ENCODE results near the gene PTBP1.
A peak's percentile ranks its signal among the peaks of the same experiment; 100 is the strongest.

The PTBP1 gene

DNA sequence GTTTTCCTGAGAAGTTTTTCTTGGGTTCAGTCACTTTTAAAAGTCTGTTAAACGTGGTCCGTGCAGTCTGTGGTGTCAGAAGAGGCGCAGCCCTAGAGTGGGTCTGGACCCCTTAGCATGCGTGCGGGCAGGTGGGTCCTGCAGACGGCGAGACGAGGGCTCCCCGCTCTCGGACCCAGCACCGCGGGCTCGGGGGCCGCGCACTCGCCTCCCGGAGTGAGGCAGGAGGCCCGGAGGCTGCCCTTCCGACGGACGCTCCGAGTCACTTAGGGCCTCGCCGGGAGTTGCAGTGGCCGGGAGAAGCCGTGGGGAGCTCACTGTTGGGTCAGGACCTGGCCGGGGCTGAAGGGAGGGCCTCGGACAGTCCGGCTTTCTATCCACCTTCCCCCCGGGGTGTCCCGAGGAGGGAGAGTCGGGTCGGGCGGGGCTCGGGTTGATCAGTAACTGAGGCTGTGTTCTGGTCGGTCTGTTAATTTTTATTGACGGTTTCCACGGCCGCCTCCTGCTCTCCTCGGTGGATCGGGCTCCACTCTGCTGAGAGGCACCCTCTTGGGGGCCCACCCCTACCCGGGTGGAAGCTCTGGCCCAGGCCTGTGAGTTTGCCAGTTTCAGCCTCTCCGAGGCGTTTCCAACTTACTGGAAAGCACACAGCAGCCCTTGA lies 1.3 kb downstream of the PTBP1 start:
- H3K36me3 ChIP-seq (ENCODE audit: insufficient read depth, low read length) = peaks cover 11% of the 10 kb centered on the region; the same call in 1 of the 2 replicates
- no peak overlapping the region for H2AFZ ChIP-seq (ENCODE audit: low read length, unreplicated experiment)
- peaks cover 58% of the 10 kb centered on the region for H3K79me2 ChIP-seq (ENCODE audit: control insufficient read depth, insufficient read depth, low read length, unreplicated experiment)
- no peaks in the 10 kb centered on the region for H3K27me3 ChIP-seq (ENCODE audit: insufficient read depth, low read length)
- H3K4me3 ChIP-seq (ENCODE audit: low read depth, low read length) = peak overlapping the region; percentile 95
- H3K4me1 ChIP-seq (ENCODE audit: control insufficient read depth, insufficient read depth, low read length, unreplicated experiment) = peaks cover 36% of the 10 kb centered on the region
- peak overlapping the region; percentile 95 for H3K27ac ChIP-seq (ENCODE audit: low read depth, low read length)

DNA sequence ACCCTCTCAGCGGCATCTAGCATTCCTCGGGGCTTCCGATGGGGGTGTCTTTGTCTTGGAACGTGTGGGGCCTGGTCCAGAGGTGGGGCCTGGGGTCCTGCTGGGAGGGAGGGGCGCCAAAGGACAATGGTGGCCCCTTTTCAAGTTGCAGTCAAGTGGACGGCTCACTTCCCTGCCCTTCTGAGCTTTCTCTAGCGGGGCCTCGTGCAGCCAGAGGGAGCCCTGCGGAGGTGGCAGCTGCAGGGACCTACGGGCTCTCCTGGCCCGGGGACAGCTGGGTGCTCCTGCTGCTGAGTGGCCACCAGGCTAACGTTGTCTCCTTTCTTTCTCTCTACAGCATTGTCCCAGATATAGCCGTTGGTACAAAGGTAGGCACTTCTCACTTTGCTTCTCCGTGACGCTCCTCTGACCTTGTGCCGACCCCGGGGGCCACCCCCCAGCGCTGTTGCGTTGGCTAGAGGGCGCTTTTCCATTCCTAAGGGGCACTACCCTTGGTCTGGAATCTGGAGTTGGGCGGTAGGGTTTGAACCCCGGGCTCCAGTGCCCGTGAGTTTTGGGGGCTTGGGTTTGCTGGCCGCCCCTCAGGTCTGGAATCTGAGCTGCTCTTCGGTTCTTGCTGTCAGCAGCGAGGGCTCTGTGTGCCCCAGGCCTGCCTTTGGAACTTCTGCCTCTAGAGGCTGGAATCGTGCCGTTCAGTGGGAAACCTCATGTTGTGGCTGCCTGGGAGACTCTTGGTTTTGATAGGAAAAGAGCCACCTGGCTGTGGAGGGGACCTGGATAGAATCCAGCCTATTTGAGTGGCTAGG lies 2.0 kb downstream of the PTBP1 start:
- H3K36me3 ChIP-seq (ENCODE audit: insufficient read depth, low read length) = peaks cover 16% of the 10 kb centered on the region; the same call in 1 of the 2 replicates

DNA sequence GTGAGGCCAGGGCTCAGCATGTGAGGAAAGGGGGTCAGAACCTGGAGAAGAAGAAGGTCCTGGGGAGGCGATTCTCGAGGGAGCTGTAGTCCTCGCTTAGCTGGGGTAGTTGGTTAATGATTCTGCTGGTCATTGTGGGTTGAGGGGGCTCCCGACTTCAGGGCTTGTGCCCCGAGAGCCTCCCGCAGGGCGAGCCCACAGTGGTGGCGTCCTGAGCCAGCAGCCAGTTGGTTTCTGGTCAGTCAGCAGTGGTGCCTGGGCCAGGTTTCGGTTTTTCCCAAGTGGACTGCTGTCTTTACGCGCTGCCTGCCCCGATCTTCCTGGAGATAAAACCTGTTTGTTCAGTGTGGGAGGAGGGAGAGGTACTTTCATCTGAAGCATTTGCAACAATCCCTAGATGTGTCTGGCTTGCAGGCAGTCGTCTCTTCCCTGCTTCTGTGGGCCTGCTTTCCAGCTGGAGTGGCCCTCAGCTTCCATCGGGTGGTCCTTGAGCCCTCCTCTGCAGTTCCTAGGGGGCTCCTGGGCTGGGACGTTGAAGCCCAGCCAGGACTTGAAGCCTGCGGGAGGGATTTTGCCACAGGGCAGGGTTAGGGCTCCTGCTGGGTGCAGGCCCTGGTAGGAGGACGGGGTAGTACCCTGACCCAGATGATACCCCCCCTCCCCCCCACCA lies 3.2 kb downstream of the PTBP1 start:
- H3K27ac ChIP-seq (ENCODE audit: low read depth, low read length) = peak overlapping the region; percentile 12; the same call in 1 of the 2 replicates
- no peak overlapping the region for H2AFZ ChIP-seq (ENCODE audit: low read length, unreplicated experiment)
- H3K4me3 ChIP-seq (ENCODE audit: low read depth, low read length) = peak overlapping the region; percentile 95
- H3K79me2 ChIP-seq (ENCODE audit: control insufficient read depth, insufficient read depth, low read length, unreplicated experiment) = peaks cover 77% of the 10 kb centered on the region
- no peaks in the 10 kb centered on the region for H3K27me3 ChIP-seq (ENCODE audit: insufficient read depth, low read length)
- peaks cover 36% of the 10 kb centered on the region for H3K4me1 ChIP-seq (ENCODE audit: control insufficient read depth, insufficient read depth, low read length, unreplicated experiment)
- peaks cover 23% of the 10 kb centered on the region; the same call in 1 of the 2 replicates for H3K36me3 ChIP-seq (ENCODE audit: insufficient read depth, low read length)

More for the DNA sequence above, 2.0 kb downstream of the PTBP1 start:
- H2AFZ ChIP-seq (ENCODE audit: low read length, unreplicated experiment) = no peak overlapping the region
- peaks cover 65% of the 10 kb centered on the region for H3K79me2 ChIP-seq (ENCODE audit: control insufficient read depth, insufficient read depth, low read length, unreplicated experiment)
- H3K27me3 ChIP-seq (ENCODE audit: insufficient read depth, low read length) = no peaks in the 10 kb centered on the region
- H3K27ac ChIP-seq (ENCODE audit: low read depth, low read length) = no peak overlapping the region
- H3K4me3 ChIP-seq (ENCODE audit: low read depth, low read length) = peak overlapping the region; percentile 95
- H3K4me1 ChIP-seq (ENCODE audit: control insufficient read depth, insufficient read depth, low read length, unreplicated experiment) = peaks cover 36% of the 10 kb centered on the region

DNA sequence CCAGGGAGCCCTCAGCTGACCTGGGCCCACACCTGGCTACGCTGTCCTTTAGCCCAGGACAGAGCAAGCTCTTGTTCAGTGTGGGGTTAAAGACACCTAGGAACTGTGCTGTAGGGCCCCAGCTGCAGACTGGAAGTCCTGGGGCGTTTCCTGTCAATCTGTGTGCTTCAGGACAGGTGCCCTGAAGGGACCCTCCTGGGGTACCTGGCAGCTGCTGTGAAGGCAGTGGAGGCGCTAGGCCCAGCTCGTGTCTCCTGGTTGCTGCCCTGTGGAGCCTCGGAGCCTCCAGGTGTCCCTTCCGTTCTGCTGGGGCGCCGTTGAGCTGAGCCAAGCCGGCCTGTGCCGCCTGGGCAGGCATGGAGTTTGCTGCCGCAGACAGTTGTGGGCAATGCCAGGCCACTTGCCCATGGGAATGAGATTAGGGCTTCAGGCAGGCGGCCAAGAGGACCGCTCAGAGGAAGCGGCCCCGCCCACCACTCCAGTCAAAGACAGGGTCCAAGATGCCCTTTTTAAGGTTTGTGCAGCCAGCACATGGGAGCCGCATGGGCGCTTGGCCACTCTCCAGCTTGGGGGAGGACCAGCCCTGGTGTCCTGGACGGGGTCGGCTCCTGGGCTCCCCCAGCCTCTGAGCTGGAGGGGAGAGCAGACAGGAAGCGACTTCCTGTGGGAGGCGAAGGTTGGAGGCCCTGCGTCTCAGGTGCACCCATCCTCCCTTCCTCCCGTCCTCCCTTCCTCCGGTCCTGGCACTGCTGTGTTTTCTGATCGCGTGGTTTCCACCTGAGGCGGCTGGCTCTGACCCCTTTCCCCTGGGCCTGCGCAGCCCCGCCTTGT lies 4.0 kb downstream of the PTBP1 start:
- Histone ChIP-seq H3K4me1 (ENCODE audit: control insufficient read depth, insufficient read depth, low read length, unreplicated experiment) (peaks cover 36% of the 10 kb centered on the region), H3K36me3 (ENCODE audit: insufficient read depth, low read length) (peaks cover 23% of the 10 kb centered on the region; the same call in 1 of the 2 replicates)

DNA sequence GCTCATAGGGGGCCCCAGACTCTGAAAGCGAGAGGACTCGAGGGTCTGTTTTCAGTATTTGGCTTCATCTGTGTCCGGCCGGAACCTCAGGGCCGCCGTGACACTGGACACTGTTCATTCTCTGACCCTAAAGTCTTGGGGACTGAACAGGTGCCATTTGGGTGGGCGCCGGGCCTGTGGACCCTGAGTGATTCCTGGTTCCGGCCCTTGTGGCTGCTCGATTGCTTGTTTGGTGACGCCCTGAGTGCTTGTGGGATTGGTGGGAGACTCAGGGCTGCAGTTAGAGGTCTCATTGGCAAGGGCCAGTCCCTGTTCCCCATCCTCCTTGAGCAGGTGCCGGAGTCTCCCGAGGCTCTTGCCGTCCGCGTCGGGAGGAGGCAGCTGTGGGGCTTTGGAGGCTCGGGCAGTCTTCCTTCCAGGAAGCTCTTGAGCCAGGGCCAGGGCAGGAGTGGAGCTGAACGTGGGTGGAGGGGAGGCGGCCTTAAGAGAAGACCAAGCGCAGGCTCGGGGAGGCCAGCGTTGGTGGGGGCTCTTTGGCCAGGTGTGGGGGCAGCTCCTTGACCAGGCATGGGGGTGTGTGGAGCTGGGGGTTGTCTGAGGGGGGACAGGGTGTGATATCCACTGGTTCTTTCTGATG lies 4.7 kb downstream of the PTBP1 start:
- peaks cover 91% of the 10 kb centered on the region for H3K79me2 ChIP-seq (ENCODE audit: control insufficient read depth, insufficient read depth, low read length, unreplicated experiment)
- peaks cover 23% of the 10 kb centered on the region; the same call in 1 of the 2 replicates for H3K36me3 ChIP-seq (ENCODE audit: insufficient read depth, low read length)
- peaks cover 33% of the 10 kb centered on the region for H3K4me1 ChIP-seq (ENCODE audit: control insufficient read depth, insufficient read depth, low read length, unreplicated experiment)
- H3K4me3 ChIP-seq (ENCODE audit: low read depth, low read length) = peak overlapping the region; percentile 95
- no peak overlapping the region for H2AFZ ChIP-seq (ENCODE audit: low read length, unreplicated experiment)
- no peak overlapping the region; the same call in 1 of the 2 replicates for H3K27ac ChIP-seq (ENCODE audit: low read depth, low read length)
- no peaks in the 10 kb centered on the region for H3K27me3 ChIP-seq (ENCODE audit: insufficient read depth, low read length)

More for the DNA sequence above, 4.0 kb downstream of the PTBP1 start:
- H3K79me2 ChIP-seq (ENCODE audit: control insufficient read depth, insufficient read depth, low read length, unreplicated experiment) = peaks cover 84% of the 10 kb centered on the region
- H2AFZ ChIP-seq (ENCODE audit: low read length, unreplicated experiment) = no peak overlapping the region
- no peaks in the 10 kb centered on the region for H3K27me3 ChIP-seq (ENCODE audit: insufficient read depth, low read length)
- H3K27ac ChIP-seq (ENCODE audit: low read depth, low read length) = no peak overlapping the region; the same call in 1 of the 2 replicates
- peak overlapping the region; percentile 95 for H3K4me3 ChIP-seq (ENCODE audit: low read depth, low read length)

DNA sequence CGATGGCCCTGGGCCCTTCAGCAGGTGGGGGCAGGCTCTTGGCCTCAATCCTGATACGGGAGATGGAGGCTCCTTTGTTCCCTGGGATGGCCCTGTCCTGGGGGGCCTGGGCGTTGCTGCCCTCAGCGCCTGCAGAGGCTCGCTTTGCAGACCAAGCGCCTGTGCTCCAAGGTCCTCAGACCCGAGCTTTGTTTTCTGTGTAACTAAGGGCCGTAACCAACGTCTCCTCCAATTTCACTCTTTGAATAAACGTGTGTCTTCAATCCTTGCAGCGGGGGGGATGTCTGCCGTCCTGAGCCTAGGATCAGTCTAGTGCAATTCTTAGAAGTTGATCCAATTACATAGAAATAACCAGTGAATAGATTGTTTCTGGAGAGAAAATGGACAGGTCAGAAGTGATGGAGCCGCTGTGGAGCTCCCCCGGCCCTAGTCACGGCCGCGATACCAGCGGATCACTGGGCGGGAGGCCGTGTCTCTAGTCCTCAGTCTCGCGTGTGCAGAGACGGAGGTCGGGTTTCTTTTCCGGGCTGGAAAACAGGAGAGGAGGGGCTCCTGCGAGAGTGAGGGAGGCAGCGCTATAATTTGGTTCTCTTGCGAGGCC lies 5.3 kb downstream of the PTBP1 start:
- Histone ChIP-seq H2AFZ (ENCODE audit: low read length, unreplicated experiment) (no peak overlapping the region), H3K4me3 (ENCODE audit: low read depth, low read length) (0 out of 2 replicates have a peak overlapping the region, but pooled peaks have one; percentile 95), H3K27ac (ENCODE audit: low read depth, low read length) (no peak overlapping the region), H3K36me3 (ENCODE audit: insufficient read depth, low read length) (peaks cover 28% of the 10 kb centered on the region; the same call in 1 of the 2 replicates), H3K79me2 (ENCODE audit: control insufficient read depth, insufficient read depth, low read length, unreplicated experiment) (peaks cover 97% of the 10 kb centered on the region), H3K4me1 (ENCODE audit: control insufficient read depth, insufficient read depth, low read length, unreplicated experiment) (peaks cover 33% of the 10 kb centered on the region), H3K27me3 (ENCODE audit: insufficient read depth, low read length) (no peaks in the 10 kb centered on the region)

DNA sequence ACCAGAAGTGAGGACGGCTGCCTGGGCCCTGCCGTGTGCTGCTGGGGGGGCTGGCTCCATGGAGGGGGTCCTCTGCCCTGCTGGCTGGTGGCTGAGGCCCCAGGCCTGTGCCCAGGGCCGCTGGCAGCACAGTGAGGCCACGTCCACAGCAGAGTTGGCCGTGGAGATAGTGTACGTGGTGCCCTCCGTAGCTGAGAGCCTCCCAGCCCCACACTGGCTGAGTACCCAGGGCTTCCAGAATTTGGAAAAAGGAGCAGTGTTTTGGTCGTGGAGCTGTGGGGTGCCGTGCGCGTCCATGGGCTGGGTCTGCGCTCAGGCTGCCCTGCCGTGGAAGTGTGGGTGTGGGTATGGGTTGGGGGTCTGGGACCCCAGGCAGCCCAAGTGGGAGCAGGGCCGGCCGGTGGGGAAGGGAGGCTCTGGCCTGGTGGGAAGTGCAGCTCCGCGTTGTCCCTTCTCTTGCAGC lies 5.9 kb downstream of the PTBP1 start:
- Histone ChIP-seq H3K27ac (ENCODE audit: low read depth, low read length) (no peak overlapping the region), H2AFZ (ENCODE audit: low read length, unreplicated experiment) (no peak overlapping the region), H3K4me1 (ENCODE audit: control insufficient read depth, insufficient read depth, low read length, unreplicated experiment) (peaks cover 33% of the 10 kb centered on the region)

DNA sequence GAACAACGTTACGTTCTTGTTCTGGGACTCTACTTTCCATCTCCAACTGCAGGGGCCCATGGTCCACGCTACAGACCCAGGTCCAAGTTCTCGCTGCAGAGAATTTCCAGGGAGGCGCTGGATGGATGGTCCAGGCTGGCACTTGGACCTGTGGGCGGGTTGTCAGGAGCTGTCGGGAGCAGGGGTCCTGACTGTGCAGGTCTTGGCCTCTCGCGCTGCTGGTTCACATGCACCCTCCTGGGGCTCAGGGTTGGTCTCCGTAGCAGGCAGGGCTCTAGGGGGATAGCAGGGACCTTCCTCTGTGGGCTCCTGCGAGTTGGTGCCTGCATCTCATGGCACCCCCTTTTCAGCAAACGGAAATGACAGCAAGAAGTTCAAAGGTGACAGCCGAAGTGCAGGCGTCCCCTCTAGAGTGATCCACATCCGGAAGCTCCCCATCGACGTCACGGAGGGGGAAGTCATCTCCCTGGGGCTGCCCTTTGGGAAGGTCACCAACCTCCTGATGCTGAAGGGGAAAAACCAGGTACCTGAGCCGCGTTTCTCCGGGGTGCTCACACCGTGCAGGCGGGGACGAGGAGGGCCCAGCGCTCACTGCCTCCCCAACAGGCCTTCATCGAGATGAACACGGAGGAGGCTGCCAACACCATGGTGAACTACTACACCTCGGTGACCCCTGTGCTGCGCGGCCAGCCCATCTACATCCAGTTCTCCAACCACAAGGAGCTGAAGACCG lies 6.6 kb downstream of the PTBP1 start:
- Histone ChIP-seq H3K27me3 (ENCODE audit: insufficient read depth, low read length) (no peaks in the 10 kb centered on the region), H2AFZ (ENCODE audit: low read length, unreplicated experiment) (no peak overlapping the region), H3K27ac (ENCODE audit: low read depth, low read length) (no peak overlapping the region), H3K36me3 (ENCODE audit: insufficient read depth, low read length) (peaks cover 30% of the 10 kb centered on the region), H3K79me2 (ENCODE audit: control insufficient read depth, insufficient read depth, low read length, unreplicated experiment) (peaks cover 91% of the 10 kb centered on the region), H3K4me3 (ENCODE audit: low read depth, low read length) (no peak overlapping the region), H3K4me1 (ENCODE audit: control insufficient read depth, insufficient read depth, low read length, unreplicated experiment) (peaks cover 33% of the 10 kb centered on the region)

More for the DNA sequence above, 5.9 kb downstream of the PTBP1 start:
- Histone ChIP-seq H3K79me2 (ENCODE audit: control insufficient read depth, insufficient read depth, low read length, unreplicated experiment) (peaks cover 98% of the 10 kb centered on the region), H3K4me3 (ENCODE audit: low read depth, low read length) (no peak overlapping the region), H3K27me3 (ENCODE audit: insufficient read depth, low read length) (no peaks in the 10 kb centered on the region), H3K36me3 (ENCODE audit: insufficient read depth, low read length) (peaks cover 33% of the 10 kb centered on the region)

Data from ACC112 (cell line).